ENCODE data around the gene HINT2.

HINT2 gene

DNA sequence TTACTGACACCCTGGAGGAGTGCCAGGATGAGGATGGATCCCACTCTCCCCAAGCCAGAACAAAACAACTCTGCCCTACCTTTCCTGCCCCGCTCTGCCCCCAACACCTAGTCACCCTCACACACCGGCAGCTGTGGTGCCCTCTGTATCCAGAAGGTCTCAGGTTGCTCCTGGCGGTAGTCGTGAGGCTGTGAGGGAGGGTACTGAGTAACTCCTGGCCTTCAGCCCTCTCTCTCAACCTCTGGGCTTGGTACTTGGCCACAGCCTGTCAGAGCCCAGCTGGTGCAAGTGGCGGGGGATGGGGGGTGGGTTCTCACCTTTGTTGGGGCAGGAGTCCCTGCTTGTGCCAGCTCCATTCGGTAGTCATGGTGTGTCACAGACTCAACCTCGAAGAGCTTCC lies 4.7 kb downstream of the HINT2 start:
- DNase-seq: no peak

GRCh38 chr9:35808433-35808832 lies 6.4 kb downstream of the HINT2 start:
- DNase-seq: no peak

GRCh38 chr9:35806101-35806500 lies 8.7 kb downstream of the HINT2 start:
- no peak for DNase-seq

GRCh38 chr9:35801328-35802128 lies 13.3 kb downstream of the HINT2 start:
- no peak for DNase-seq

GRCh38 chr9:35800530-35800929 lies 14.3 kb downstream of the HINT2 start:
- DNase-seq: no peak

- DNase-seq: no peak
These were observed 16.0 kb downstream of the HINT2 start for GRCh38 chr9:35798658-35799374.

DNA sequence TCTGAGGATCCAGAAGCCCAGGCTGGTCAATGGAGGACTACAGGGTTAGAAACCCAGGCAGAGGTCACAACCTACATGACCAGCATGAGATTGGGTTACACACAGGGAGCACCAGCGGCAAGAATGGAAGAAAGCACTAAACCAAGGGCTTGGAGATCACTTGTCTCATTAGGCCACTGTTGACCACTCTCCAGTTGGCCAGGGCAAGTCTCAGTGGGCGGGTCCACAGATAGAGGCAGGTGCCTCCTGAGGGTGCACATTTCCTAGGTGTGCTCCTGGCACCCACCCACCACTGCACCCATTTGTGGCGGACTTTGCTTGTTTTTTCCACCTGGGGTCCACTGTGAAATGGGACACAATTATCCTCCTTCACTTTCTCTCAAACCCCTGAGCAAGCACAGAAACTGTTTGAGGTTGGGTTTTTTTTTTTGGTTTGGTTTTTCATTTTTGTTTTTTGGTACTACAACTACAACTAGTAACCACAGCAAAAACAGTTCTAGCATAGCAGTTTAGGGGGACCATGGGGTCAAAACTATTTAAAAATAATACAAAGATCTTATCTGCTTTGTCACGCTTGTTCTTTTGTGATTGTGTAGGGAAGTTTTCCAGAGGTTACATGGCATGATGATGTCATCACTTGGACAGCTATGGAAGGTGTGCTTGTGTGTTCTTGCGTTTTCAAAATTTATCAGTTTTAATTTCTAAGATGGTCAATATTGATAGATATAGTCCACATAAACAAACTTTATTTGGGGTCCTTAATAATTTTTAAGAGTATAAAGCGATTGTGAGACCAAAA lies 17.3 kb downstream of the HINT2 start:
- no peak for DNase-seq

DNA sequence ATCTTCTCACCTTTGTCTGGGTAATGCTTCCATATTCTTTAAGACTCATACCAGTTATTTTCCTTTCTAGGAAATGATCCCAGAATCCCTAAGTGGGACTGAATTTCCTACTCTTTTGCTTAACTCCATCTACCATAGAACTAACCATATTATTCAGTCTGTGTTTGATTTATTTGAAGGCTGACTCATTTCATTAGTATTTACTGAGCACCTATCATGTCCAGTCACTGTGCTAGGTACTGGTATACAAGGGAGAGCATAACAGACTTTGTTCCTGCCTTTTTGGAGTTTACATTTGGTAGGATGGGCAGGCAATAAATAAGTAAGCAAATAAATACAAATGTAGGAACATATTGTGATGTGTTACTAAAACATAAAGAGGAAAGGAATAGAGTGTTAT lies 19.1 kb downstream of the HINT2 start:
- DNase-seq: no peak

GRCh38 chr9:35793461-35793860 lies 21.4 kb downstream of the HINT2 start:
- DNase-seq: no peak

- DNase-seq: no peak
These were observed 22.0 kb downstream of the HINT2 start for GRCh38 chr9:35792826-35793225.

DNA sequence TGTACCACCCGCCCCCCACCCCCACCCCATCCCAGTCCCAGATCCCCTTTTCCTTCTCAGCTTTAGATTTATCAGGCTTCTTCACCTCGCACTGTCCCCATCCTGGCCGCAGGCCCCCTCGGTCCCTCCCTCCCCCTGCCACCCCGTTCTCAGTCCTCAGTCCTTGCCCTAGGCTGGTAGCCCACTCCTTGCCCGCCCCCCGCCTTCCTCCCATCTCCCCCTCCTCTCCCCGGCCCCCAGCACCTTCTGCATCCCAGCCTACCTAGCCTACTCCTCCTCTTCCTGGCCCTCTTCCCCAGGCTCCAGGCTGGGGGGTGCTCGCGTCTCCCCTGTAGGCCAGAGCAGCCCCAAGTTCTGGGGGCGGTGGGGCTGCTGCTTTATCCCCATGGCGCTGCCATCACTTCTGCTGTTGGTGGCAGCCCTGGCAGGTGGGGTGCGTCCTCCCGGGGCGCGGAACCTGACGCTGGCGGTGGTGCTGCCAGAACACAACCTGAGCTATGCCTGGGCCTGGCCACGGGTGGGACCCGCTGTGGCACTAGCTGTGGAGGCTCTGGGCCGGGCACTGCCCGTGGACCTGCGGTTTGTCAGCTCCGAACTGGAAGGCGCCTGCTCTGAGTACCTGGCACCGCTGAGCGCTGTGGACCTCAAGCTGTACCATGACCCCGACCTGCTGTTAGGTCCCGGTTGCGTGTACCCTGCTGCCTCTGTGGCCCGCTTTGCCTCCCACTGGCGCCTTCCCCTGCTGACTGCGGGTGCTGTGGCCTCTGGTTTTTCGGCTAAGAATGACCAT lies 22.6 kb downstream of the HINT2 start:
- no peak for DNase-seq

GRCh38 chr9:35791297-35791921 lies 23.4 kb downstream of the HINT2 start, which contains the start of gene NPR2:
Gene NPR2, plus strand, starts transcription at chr9:35791591. Its CDS starts 818 bp downstream, at chr9:35792409.
- DNase-seq: no peak

- peak; percentile 50 for DNase-seq
These were observed 24.2 kb downstream of the HINT2 start for GRCh38 chr9:35790385-35791296.

DNA sequence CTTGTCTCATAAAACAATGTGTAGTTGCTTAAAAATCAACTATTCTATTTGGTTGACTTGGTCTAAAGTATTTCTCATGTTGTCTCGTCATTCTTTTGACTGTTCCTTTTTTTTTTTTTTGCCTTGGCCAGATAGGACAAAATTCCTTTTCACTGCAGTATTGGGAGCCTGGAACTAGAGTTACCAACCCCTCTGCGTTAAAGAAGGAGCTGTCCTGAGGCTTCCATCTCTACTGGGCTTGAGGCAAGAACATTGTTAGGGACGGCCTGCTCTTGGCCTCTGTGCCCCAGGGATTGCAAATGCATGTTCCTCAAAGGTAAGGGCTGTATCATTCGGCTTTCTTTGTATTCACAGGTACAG lies 24.8 kb downstream of the HINT2 start:
- DNase-seq: no peak

- DNase-seq: no peak
These were observed 25.3 kb downstream of the HINT2 start for GRCh38 chr9:35789541-35789940.

DNA sequence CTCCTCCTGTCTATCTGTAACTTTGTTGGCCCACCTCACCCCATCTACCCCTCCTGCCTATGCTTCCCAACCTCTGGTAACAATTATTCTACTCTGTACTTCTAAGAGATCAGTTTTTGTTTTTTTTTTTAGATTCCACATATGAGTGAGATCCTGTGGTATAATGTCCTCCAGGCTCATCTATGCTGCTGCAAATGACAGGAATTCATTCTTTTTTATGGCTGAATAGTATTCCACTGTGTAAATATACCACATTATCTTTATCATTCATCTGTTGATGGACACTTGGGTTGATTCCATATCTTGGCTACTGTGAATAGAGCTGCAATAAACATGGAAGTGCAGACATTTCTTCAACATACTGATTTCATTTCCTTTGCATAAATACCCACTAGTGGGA lies 31.4 kb downstream of the HINT2 start:
- DNase-seq: no peak

DNA sequence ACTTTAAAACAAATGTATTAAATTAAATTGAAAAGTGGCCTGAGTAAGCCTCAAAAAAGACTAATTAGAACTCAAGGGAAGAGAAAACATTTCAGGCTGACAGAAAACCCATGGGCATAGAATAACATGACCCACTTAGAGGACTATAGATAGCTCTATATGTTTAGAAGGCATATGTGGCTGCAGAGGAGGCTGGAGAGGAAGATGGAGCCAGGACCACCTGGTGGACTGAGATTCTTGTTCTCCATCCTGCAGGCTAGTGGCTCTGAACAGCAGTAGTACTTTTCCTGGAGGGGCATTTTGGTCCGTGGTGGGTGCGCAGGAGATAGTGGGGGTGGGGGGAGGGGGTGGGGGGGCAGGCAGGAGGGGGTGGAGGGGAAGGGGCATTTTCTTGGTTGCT lies 33.8 kb downstream of the HINT2 start:
- no peak for DNase-seq

- no peak for DNase-seq
These were observed 36.3 kb downstream of the HINT2 start for GRCh38 chr9:35778496-35778895.

GRCh38 chr9:35776018-35776417 lies 38.8 kb downstream of the HINT2 start:
- no peak for DNase-seq

DNA sequence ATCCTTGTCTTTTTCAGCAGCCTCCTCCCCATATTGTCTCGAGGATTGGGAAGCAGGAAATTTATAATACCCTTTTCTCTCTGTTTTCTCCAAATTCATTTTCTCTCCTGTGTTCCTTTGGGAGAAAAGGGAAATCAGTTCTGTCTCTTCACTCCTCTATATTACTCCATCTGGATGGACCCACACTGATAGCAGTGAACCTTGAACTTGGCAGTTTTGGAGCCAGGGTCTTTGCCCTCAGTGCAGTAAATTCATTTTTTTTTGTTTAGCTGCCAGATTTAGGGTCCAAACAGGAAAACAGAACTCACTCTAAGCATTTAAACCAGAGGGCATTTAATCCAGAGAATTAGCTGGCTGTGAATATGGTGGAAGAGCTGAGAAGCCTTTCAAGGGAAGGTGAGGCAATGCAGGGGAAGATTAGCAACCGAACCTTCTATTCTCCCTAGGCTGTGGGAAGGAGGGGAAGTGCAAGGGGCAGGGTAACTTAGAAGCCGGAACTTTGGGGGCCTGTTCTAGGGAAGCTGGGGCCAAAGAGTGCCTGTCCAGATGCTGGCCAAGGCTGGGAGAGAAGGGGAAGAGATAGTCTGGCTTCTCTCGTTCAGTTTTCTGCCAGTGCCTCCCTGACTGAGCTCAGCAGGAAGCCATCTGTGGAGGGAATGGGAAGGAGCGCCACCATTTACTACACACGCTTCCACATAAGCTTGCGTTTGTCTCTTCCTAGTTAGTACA lies 39.8 kb downstream of the HINT2 start:
- DNase-seq: no peak
